Spleen (tissue), 11 donors: ENCODE measurements around the gene TMEM92. TPM values are rescaled to one million over a fixed set of nuclear protein-coding genes. Genes with fewer than 3 reads are reported as not detected.
A peak's percentile ranks its signal among the peaks of the same experiment; 100 is the strongest.

ENCODE experiments used
- DNase-seq: peaks from one replicate; pipeline ENCODE4 v3.0.0-alpha.2; 2020
- H3K27ac ChIP-seq, 8 donors: fragments of 200-600 bp; sonication (generic) in 7 of 8; 1 replicate in 4 of 8; 2 replicates in 4 of 8; pipeline versions ENCODE4 v1.5.0 to v1.8.0; 2016 to 2021; ENCODE audit warnings: inconsistent platforms in 4 of 8, mild to moderate bottlenecking in 4 of 8, moderate library complexity in 1 of 8
- H3K27me3 ChIP-seq, 7 donors: fragments of 200-600 bp; sonication (generic) in 6 of 7; replicated peaks in 1 of 7; 1 replicate in 4 of 7; 2 replicates in 3 of 7; pipeline versions ENCODE4 v1.5.0 to v1.8.0; 2016 to 2021; ENCODE audit warnings: inconsistent platforms in 3 of 7, mild to moderate bottlenecking in 1 of 7
- H3K36me3 ChIP-seq, 6 donors: fragments of 200-600 bp; sonication (generic) in 5 of 6; 1 replicate in 4 of 6; 2 replicates in 2 of 6; pipeline versions ENCODE4 v1.5.0 to v1.8.0; 2016 to 2021; ENCODE audit warnings: inconsistent platforms in 2 of 6
- H3K4me1 ChIP-seq, 6 donors: fragments of 200-600 bp; sonication (generic) in 5 of 6; 1 replicate in 3 of 6; 2 replicates in 3 of 6; pipeline versions ENCODE4 v1.5.0 to v1.8.0; 2016 to 2021; ENCODE audit warnings: inconsistent platforms in 3 of 6
- H3K4me3 ChIP-seq, 8 donors: fragments of 200-600 bp; sonication (generic) in 7 of 8; 1 replicate in 4 of 8; 2 replicates in 4 of 8; pipeline versions ENCODE4 v1.5.0 to v1.8.0; 2016 to 2021; ENCODE audit warnings: inconsistent platforms in 4 of 8, mild to moderate bottlenecking in 4 of 8, moderate library complexity in 2 of 8
- H3K9me3 ChIP-seq, 8 donors: fragments of 200-600 bp; sonication (generic) in 7 of 8; 1 replicate in 4 of 8; 2 replicates in 4 of 8; pipeline versions ENCODE4 v1.5.0 to v1.8.0; 2016 to 2021; ENCODE audit warnings: inconsistent platforms in 4 of 8
- CTCF ChIP-seq, 11 experiments: fragments of 200-600 bp in 7 of 11; fragments of 450-650 bp in 4 of 11; sonication (generic) in 4 of 11; IDR thresholded peaks in 8 of 11; conservative IDR thresholded peaks in 3 of 11; 1 replicate in 7 of 11; 2 replicates in 4 of 11; pipeline versions ENCODE4 v1.4.0 to v1.8.0; 2016 to 2021; ENCODE audit warnings: antibody characterized with exemption in 11 of 11, inconsistent platforms in 4 of 11, mild to moderate bottlenecking in 1 of 11
- POLR2A ChIP-seq, 3 donors: fragments of 450-650 bp; IDR thresholded peaks; one replicate each; pipeline ENCODE4 v1.5.1; 2017; ENCODE audit warnings: antibody characterized with exemption in 3 of 3, mild to moderate bottlenecking in 1 of 3
- POLR2AphosphoS5 ChIP-seq, 3 donors: sonication (generic); formaldehyde crosslinking; IDR thresholded peaks; one replicate each; pipeline ENCODE4 v1.5.1; 2017; ENCODE audit warnings: antibody characterized with exemption in 3 of 3
- WGBS, 5 donors: extraction: QIAGEN DNeasy Blood & Tissue Kit in 3 of 5; methylation state at CpG; one replicate each; pipeline versions ENCODE4 v1.1.5 to v1.1.7; 2013 to 2018; 5-methylcytosine and 5-hydroxymethylcytosine counted together
- intact Hi-C: fragments of 100-400 bp; cut with DNase I; formaldehyde crosslinking; loops from one replicate; pipeline ENCODE4 v1.15.0; 2023; ENCODE audit warnings: low total_unique reads
- polyA plus RNA-seq, 3 donors: library from polyadenylated mRNA; stranded (reverse); fragments of 200-250 nt; gene quantifications; one replicate each; pipeline ENCODE4 v1.2.1, GENCODE V29; 2013
- total RNA-seq, 7 donors: library from RNA; depleted of rRNA in 3 of 7; stranded (reverse); fragments of >200 nt in 3 of 7; fragmentation: NEBNext Ultra II Directional in 4 of 7; extraction: Animal tissue kit (Norgen Biotek cat#: 25700) in 4 of 7; gene quantifications; one replicate each; pipeline versions ENCODE4 v1.1.0 to v1.2.1, GENCODE V29; 2016 to 2021
- donor health status: healthy with polysubstance abuse.
- donor health status: DM: no; HTN: no; CAD: no; lungs with moderate emphysema.
- donor health status: DM: no; HTN: no; CAD: no.
- donor health status: Bipolar disorder and iron deficiency.
- donor health status: healthy.
- donor health status: DM: no; HTN: no; CAD: no.
- donor health status: DM: yes; HTN: yes; CAD: no.

Gene TMEM92
- total and polyA plus RNA-seq, 10 donors = 0.06 to 0.49 (median 0.44) TPM; not detected in 7

GRCh38 chr17:50265212-50265611 is 9.1 kb upstream of the TMEM92 start:
- 95 to 100% (median 100%) methylated on average over 1 to 2 of the region's 2 CpGs for WGBS, 5 donors
- Histone ChIP-seq H3K27ac (no peak overlapping the region), H3K4me1 (peaks cover 0 to 17% (median 0%) of the 10 kb centered on the region in 6 donors), H3K9me3 (no peaks in the 10 kb centered on the region), H3K4me3 (no peak overlapping the region), H3K27me3 (peaks cover 0 to 28% (median 0%) of the 10 kb centered on the region in 7 donors), H3K36me3 (no peaks in the 10 kb centered on the region)
- peak; percentile 52 for DNase-seq
- intact Hi-C loops = no loop called here
- TF ChIP-seq POLR2A (IDR thresholded peaks at IDR 0.05) (no peak), POLR2AphosphoS5 (IDR thresholded peaks at IDR 0.05) (no peak), CTCF (IDR thresholded peaks at IDR 0.05 in 8 of 11, conservative IDR thresholded peaks at IDR 0.05 in 3 of 11) (no peak)

- DNase-seq = peak; percentile 42
- TF ChIP-seq POLR2AphosphoS5 (IDR thresholded peaks at IDR 0.05) (no peak), POLR2A (IDR thresholded peaks at IDR 0.05) (no peak), CTCF (IDR thresholded peaks at IDR 0.05 in 8 of 11, conservative IDR thresholded peaks at IDR 0.05 in 3 of 11) (no peak)
- Histone ChIP-seq H3K9me3 (no peaks in the 10 kb centered on the region), H3K4me1 (peaks cover 0 to 21% (median 2%) of the 10 kb centered on the region in 6 donors), H3K36me3 (no peaks in the 10 kb centered on the region), H3K27me3 (peaks cover 0 to 28% (median 0%) of the 10 kb centered on the region in 7 donors), H3K4me3 (no peak overlapping the region), H3K27ac (no peak overlapping the region)
- intact Hi-C loops = no loop called here
- WGBS, 5 donors = 71 to 82% (median 73%) methylated on average over 10 of the region's 10 CpGs
Observed at GRCh38 chr17:50265690-50266315, 8.5 kb upstream of the TMEM92 start.

GRCh38 chr17:50266384-50267073 is 7.7 kb upstream of the TMEM92 start:
- 22 to 42% (median 40%) methylated on average over 10 to 13 of the region's 13 CpGs for WGBS, 5 donors

More at GRCh38 chr17:50266384-50267073, 7.7 kb upstream of the TMEM92 start:
- peak; percentile 60 for DNase-seq
- intact Hi-C loops = no loop called here
- H3K27ac ChIP-seq = no peak overlapping the region
- TF ChIP-seq POLR2A (IDR thresholded peaks at IDR 0.05) (no peak), CTCF (IDR thresholded peaks at IDR 0.05 in 8 of 11, conservative IDR thresholded peaks at IDR 0.05 in 3 of 11) (no peak)
- peaks cover 0 to 24% (median 2%) of the 10 kb centered on the region in 6 donors for H3K4me1 ChIP-seq
- H3K9me3 ChIP-seq = no peaks in the 10 kb centered on the region
- H3K36me3 ChIP-seq = no peaks in the 10 kb centered on the region
- no peak overlapping the region for H3K4me3 ChIP-seq
- peaks cover 0 to 28% (median 0%) of the 10 kb centered on the region in 7 donors for H3K27me3 ChIP-seq
